ENCODE data around the gene RTRAF.

GRCh38 chr14:52058341-52058740 lies 69.0 kb downstream of the RTRAF start:
- no peak for TF ChIP-seq CTCF (IDR thresholded peaks at IDR 0.05)
- TF ChIP-seq ZFX (IDR thresholded peaks at IDR 0.05; ENCODE audit: borderline replicate concordance): no peak
